Measurements from ENCODE around the gene U2SURP. TPM values are rescaled to one million over a fixed set of nuclear protein-coding genes. Genes with fewer than 3 reads are reported as not detected.

U2SURP gene
- 51.8 TPM for polyA plus RNA-seq (2013, experiment 1 of 2; ENCODE audit: insufficient read length)
- polyA plus RNA-seq (2013, experiment 2 of 2; ENCODE audit: insufficient read length) = 62.8 TPM

- DNase-seq = peak; percentile 98
These were observed at the start of gene U2SURP for GRCh38 chr3:143001369-143002082. TSS of gene U2SURP (plus strand) at chr3:143001570. CDS start at chr3:143001629, 59 bp downstream.

- DNase-seq = no peak
These were observed 49.6 kb upstream of the U2SURP start for GRCh38 chr3:142951794-142952193.

GRCh38 chr3:142952272-142953193, 48.8 kb upstream of the U2SURP start:
- DNase-seq = no peak

- no peak for DNase-seq
These were observed 47.9 kb upstream of the U2SURP start for GRCh38 chr3:142953443-142953842.

GRCh38 chr3:142958707-142959106, 42.7 kb upstream of the U2SURP start:
- no peak for DNase-seq

- DNase-seq = no peak
These were observed 41.0 kb upstream of the U2SURP start for GRCh38 chr3:142960322-142960850.

GRCh38 chr3:142961539-142961938, 39.8 kb upstream of the U2SURP start:
- DNase-seq = no peak

GRCh38 chr3:142962175-142962519, 39.2 kb upstream of the U2SURP start:
- no peak for DNase-seq

GRCh38 chr3:142962520-142963233, 38.7 kb upstream of the U2SURP start:
- no peak for DNase-seq

GRCh38 chr3:142963234-142963515, 38.2 kb upstream of the U2SURP start:
- DNase-seq = no peak

- DNase-seq = peak; percentile 13
These were observed 37.6 kb upstream of the U2SURP start, which contains the start of gene PAQR9 for GRCh38 chr3:142963516-142964448. TSS of gene PAQR9 (minus strand) at chr3:142963674. CDS start at chr3:142963336, 338 bp downstream.

- DNase-seq = no peak
These were observed 35.8 kb upstream of the U2SURP start for GRCh38 chr3:142965581-142965980.

GRCh38 chr3:142966808-142967207, 34.6 kb upstream of the U2SURP start:
- no peak for DNase-seq

GRCh38 chr3:142968319-142969025, 32.9 kb upstream of the U2SURP start:
- no peak for DNase-seq

GRCh38 chr3:142971431-142971830, 29.9 kb upstream of the U2SURP start:
- no peak for DNase-seq

- no peak for DNase-seq
These were observed 29.1 kb upstream of the U2SURP start for GRCh38 chr3:142972092-142972753.

- no peak for DNase-seq
These were observed 28.0 kb upstream of the U2SURP start for GRCh38 chr3:142973217-142974009.

- DNase-seq = no peak
These were observed 25.9 kb upstream of the U2SURP start for GRCh38 chr3:142975316-142975995.
